UCSD-AML1 (cell line): ENCODE results near the gene TET3.

Experiments used
- DNase-seq: peaks from one replicate; lab custom pipeline; 2025; ENCODE audit not compliant: unreplicated experiment; lab: John Stamatoyannopoulos, UW

The TET3 gene

GRCh38 chr2:73985308-73986084 is 786 bp downstream of the TET3 start:
- DNase-seq: peak; percentile 48

- DNase-seq: no peak
Observed at GRCh38 chr2:73986085-73986681, 1.5 kb downstream of the TET3 start.

GRCh38 chr2:73987109-73987947 is 2.6 kb downstream of the TET3 start:
- no peak for DNase-seq

GRCh38 chr2:73987948-73988700 is 3.4 kb downstream of the TET3 start:
- no peak for DNase-seq

GRCh38 chr2:73989972-73990371 is 5.3 kb downstream of the TET3 start:
- DNase-seq: no peak

- no peak for DNase-seq
Observed at GRCh38 chr2:73990531-73990930, 5.8 kb downstream of the TET3 start.

GRCh38 chr2:73992036-73992435 is 7.3 kb downstream of the TET3 start:
- DNase-seq: no peak

- DNase-seq: no peak
Observed at GRCh38 chr2:73993376-73993775, 8.7 kb downstream of the TET3 start.

GRCh38 chr2:73993778-73994177 is 9.1 kb downstream of the TET3 start:
- no peak for DNase-seq

GRCh38 chr2:73994178-73994831 is 9.6 kb downstream of the TET3 start:
- DNase-seq: no peak

- DNase-seq: no peak
Observed at GRCh38 chr2:73995810-73996209, 11.1 kb downstream of the TET3 start.

- no peak for DNase-seq
Observed at GRCh38 chr2:73997813-73998212, 13.1 kb downstream of the TET3 start.

- no peak for DNase-seq
Observed at GRCh38 chr2:73998451-73998850, 13.7 kb downstream of the TET3 start.

GRCh38 chr2:73998933-73999332 is 14.2 kb downstream of the TET3 start:
- DNase-seq: no peak

GRCh38 chr2:73999881-74000597 is 15.3 kb downstream of the TET3 start:
- no peak for DNase-seq

GRCh38 chr2:74000666-74001065 is 16.0 kb downstream of the TET3 start:
- DNase-seq: no peak

- DNase-seq: no peak
Observed at GRCh38 chr2:74001121-74001520, 16.4 kb downstream of the TET3 start.

- no peak for DNase-seq
Observed at GRCh38 chr2:74001781-74002504, 17.2 kb downstream of the TET3 start.
